CD8-positive, alpha-beta memory T cell (primary cell): ENCODE measurements around the gene SF3B6. TPM values are rescaled to one million over a fixed set of nuclear protein-coding genes. Genes with fewer than 3 reads are reported as not detected.
A peak's percentile ranks its signal among the peaks of the same experiment; 100 is the strongest.
"Not testable (repeated sequence)": the region's sequence is repeated elsewhere in the genome, so short reads cannot be mapped to it uniquely, and the experiment has no call there.

Experiments used
- CTCF ChIA-PET: fragments of 350-600 bp; sonication (Branson Sonifier 250); formaldehyde crosslinking; loops from one replicate; lab custom pipeline; 2021; ENCODE audit warnings: antibody characterized with exemption; lab: Charles Lee
- POLR2A ChIA-PET: fragments of 350-600 bp; sonication (Branson Sonifier 250); formaldehyde crosslinking; loops from one replicate; lab custom pipeline; 2021; ENCODE audit warnings: antibody characterized with exemption; lab: Charles Lee
- DNase-seq, 5 donors: peaks; one replicate each; pipeline versions ENCODE4 v3.0.0 to v3.0.0-alpha.2; 2020 to 2022; ENCODE audit warnings: mixed read lengths in 1 of 5
- H3K27ac ChIP-seq: one replicate; pipeline ENCODE4 v1.7.0; 2013; ENCODE audit warnings: low read depth, mild to moderate bottlenecking, low read length, moderate library complexity
- H3K27me3 ChIP-seq: 2 replicates; pipeline ENCODE4 v1.7.0; 2013; ENCODE audit warnings: low read length, mild to moderate bottlenecking; ENCODE audit not compliant: insufficient read depth, poor library complexity, severe bottlenecking
- H3K36me3 ChIP-seq: 2 replicates; pipeline ENCODE4 v1.7.0; 2013; ENCODE audit warnings: mild to moderate bottlenecking, low read length, moderate library complexity; ENCODE audit not compliant: insufficient read depth
- H3K4me1 ChIP-seq: 2 replicates; pipeline ENCODE4 v1.7.0; 2013; ENCODE audit warnings: mild to moderate bottlenecking, low read length, moderate library complexity; ENCODE audit not compliant: insufficient read depth
- H3K4me3 ChIP-seq: 2 replicates; pipeline ENCODE4 v1.7.0; 2013; ENCODE audit warnings: mild to moderate bottlenecking, low read length
- H3K9me3 ChIP-seq: 2 replicates; pipeline ENCODE4 v1.7.0; 2013; ENCODE audit warnings: mild to moderate bottlenecking, low read length
- H3K27ac Mint-ChIP-seq, 8 donors: one replicate each; pipeline ENCODE4 v1.8.0; 2020 to 2021; ENCODE audit warnings: mixed read lengths in 8 of 8, mild to moderate bottlenecking in 6 of 8, inconsistent platforms in 3 of 8, moderate library complexity in 3 of 8
- H3K27me3 Mint-ChIP-seq, 2 donors: one replicate each; pipeline ENCODE4 v1.8.0; 2020 to 2021; ENCODE audit warnings: mixed read lengths in 2 of 2, mild to moderate bottlenecking in 1 of 2, moderate library complexity in 1 of 2
- H3K36me3 Mint-ChIP-seq, 3 donors: one replicate each; pipeline ENCODE4 v1.8.0; 2020 to 2021; ENCODE audit warnings: mixed read lengths in 3 of 3, inconsistent platforms in 1 of 3, mild to moderate bottlenecking in 1 of 3
- H3K4me1 Mint-ChIP-seq, 3 donors: one replicate each; pipeline ENCODE4 v1.8.0; 2020 to 2021; ENCODE audit warnings: mixed read lengths in 3 of 3, inconsistent platforms in 1 of 3, mild to moderate bottlenecking in 1 of 3
- H3K4me3 Mint-ChIP-seq, 7 donors: one replicate each; pipeline ENCODE4 v1.8.0; 2020 to 2021; ENCODE audit warnings: mixed read lengths in 7 of 7, mild to moderate bottlenecking in 6 of 7, moderate library complexity in 4 of 7, inconsistent platforms in 2 of 7
- H3K9me3 Mint-ChIP-seq, 5 donors: one replicate each; pipeline ENCODE4 v1.8.0; 2020 to 2022; ENCODE audit warnings: mixed read lengths in 5 of 5, mild to moderate bottlenecking in 3 of 5, moderate library complexity in 2 of 5, inconsistent platforms in 1 of 5
- polyA plus RNA-seq: library from polyadenylated mRNA; unstranded; fragments of 300-500 nt; fragmentation: Illumina TruSeq; gene quantifications from one replicate; pipeline ENCODE4 v1.2.3, GENCODE V29; 2021
- total RNA-seq, 2 experiments: library from RNA; stranded (reverse); gene quantifications; one replicate each; pipeline ENCODE4 v1.2.3, GENCODE V29; 2021

Gene SF3B6
- total and polyA plus RNA-seq, 3 experiments from 2014 or later: 141 to 181 (median 146) TPM

DNA sequence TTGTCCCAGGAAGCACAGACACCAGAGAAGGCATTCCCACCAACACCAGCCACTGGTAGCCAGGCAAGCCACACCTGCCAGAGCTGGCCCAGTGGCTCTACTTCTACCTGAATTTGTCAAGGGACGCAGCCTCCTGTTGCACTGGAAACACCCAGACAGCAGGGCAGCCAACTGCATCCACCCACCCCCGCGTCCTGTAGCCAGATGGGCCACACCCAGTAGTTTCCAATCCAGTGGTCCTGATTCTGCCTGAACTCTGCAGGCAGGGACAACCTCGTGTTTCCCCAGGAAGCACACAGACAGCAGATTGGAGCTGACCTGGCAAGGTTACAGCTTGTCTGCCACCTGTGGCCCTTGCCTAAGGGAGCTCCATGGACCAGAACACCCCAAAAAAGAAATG, 28.8 kb upstream of the SF3B6 start:
- Histone ChIP-seq H3K9me3 (no peaks in the 10 kb centered on the region), H3K4me1 (no peaks in the 10 kb centered on the region), H3K27ac (no peak overlapping the region), H3K36me3 (no peaks in the 10 kb centered on the region), H3K4me3 (no peak overlapping the region), H3K27me3 (no peaks in the 10 kb centered on the region)
- Mint-ChIP-seq H3K36me3 (peaks cover 7 to 47% (median 15%) of the 10 kb centered on the region in 3 donors), H3K27ac (peak overlapping the region in 1 of 8 donors; percentile 18), H3K4me1 (no peaks in the 10 kb centered on the region), H3K27me3 (no peaks in the 10 kb centered on the region), H3K9me3 (peaks cover 3 to 25% (median 19%) of the 10 kb centered on the region in 5 donors), H3K4me3 (no peak overlapping the region)
- DNase-seq: no peak
- ChIA-PET CTCF (interaction anchor here (0.8 kb wide), 1 partner anchor 20 kb away, joined by 3 read pairs; the partner anchor contains the start of gene TP53I3), POLR2A (no interaction called here)

GRCh38 chr2:24104110-24104650, 28.1 kb upstream of the SF3B6 start:
- Histone ChIP-seq H3K36me3 (no peaks in the 10 kb centered on the region), H3K4me1 (no peaks in the 10 kb centered on the region), H3K9me3 (no peaks in the 10 kb centered on the region), H3K27ac (no peak overlapping the region), H3K4me3 (no peak overlapping the region), H3K27me3 (no peaks in the 10 kb centered on the region)
- POLR2A ChIA-PET: no interaction called here
- H3K9me3 Mint-ChIP-seq: peaks cover 3 to 28% (median 19%) of the 10 kb centered on the region in 5 donors
- H3K4me3 Mint-ChIP-seq: no peak overlapping the region
- H3K36me3 Mint-ChIP-seq: peaks cover 7 to 50% (median 15%) of the 10 kb centered on the region in 3 donors
- H3K27me3 Mint-ChIP-seq: no peaks in the 10 kb centered on the region
- no peak overlapping the region for H3K27ac Mint-ChIP-seq
- H3K4me1 Mint-ChIP-seq: no peaks in the 10 kb centered on the region
- CTCF ChIA-PET: interaction anchor here (0.8 kb wide), 1 partner anchor 20 kb away, joined by 3 read pairs; the partner anchor contains the start of gene TP53I3
- no peak for DNase-seq

DNA sequence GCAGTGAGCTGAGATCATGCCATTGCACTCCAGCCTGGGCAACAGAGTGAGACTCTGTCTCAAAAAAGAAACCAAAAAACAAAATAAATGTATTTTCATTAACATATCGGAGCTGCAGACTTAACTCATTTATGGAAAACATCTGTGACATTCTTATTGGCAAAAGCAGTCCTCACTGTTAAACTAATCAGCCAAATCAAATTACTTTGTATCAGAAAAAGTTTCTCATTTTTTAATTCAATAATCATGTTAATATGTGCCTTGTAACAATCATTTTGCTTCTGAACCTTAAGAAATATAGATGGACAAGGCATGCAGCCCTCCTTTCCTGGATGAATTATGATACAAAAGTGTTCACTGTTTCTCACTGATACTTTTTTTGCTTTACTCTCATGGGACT, 26.6 kb upstream of the SF3B6 start:
- no peaks in the 10 kb centered on the region for H3K4me1 ChIP-seq

GRCh38 chr2:24101992-24102391, 25.9 kb upstream of the SF3B6 start:
- Mint-ChIP-seq H3K27ac (no peak overlapping the region), H3K4me1 (no peaks in the 10 kb centered on the region)
- POLR2A ChIA-PET: no interaction called here

More for the DNA sequence above, 26.6 kb upstream of the SF3B6 start:
- H3K36me3 Mint-ChIP-seq: peaks cover 11 to 47% (median 15%) of the 10 kb centered on the region in 3 donors
- no peaks in the 10 kb centered on the region for H3K4me1 Mint-ChIP-seq
- Histone ChIP-seq H3K27ac (no peak overlapping the region), H3K27me3 (no peaks in the 10 kb centered on the region), H3K4me3 (no peak overlapping the region), H3K36me3 (no peaks in the 10 kb centered on the region), H3K9me3 (no peaks in the 10 kb centered on the region)
- CTCF ChIA-PET: interaction anchor here (1.0 kb wide), 1 partner anchor 19 kb away, joined by 3 read pairs; no protein-coding TSS in a partner anchor
- H3K27ac Mint-ChIP-seq: no peak overlapping the region
- no peak for DNase-seq
- H3K27me3 Mint-ChIP-seq: no peaks in the 10 kb centered on the region
- H3K9me3 Mint-ChIP-seq: peaks cover 3 to 34% (median 16%) of the 10 kb centered on the region in 5 donors
- H3K4me3 Mint-ChIP-seq: no peak overlapping the region
- POLR2A ChIA-PET: no interaction called here

GRCh38 chr2:24100732-24101131, 24.6 kb upstream of the SF3B6 start:
- H3K4me1 ChIP-seq, H3K9me3 ChIP-seq, H3K4me3 ChIP-seq, H3K27me3 Mint-ChIP-seq, H3K27me3 ChIP-seq, H3K27ac ChIP-seq, CTCF ChIA-PET, H3K4me1 Mint-ChIP-seq, POLR2A ChIA-PET, H3K27ac Mint-ChIP-seq, DNase-seq, H3K36me3 ChIP-seq, H3K4me3 Mint-ChIP-seq: not testable (repeated sequence)
- peaks cover 0 to 18% (median 8%) of the 10 kb centered on the region in 5 donors for H3K9me3 Mint-ChIP-seq
- peaks cover 11 to 42% (median 27%) of the 10 kb centered on the region in 3 donors for H3K36me3 Mint-ChIP-seq

More at GRCh38 chr2:24101992-24102391, 25.9 kb upstream of the SF3B6 start:
- peaks cover 3 to 29% (median 15%) of the 10 kb centered on the region in 5 donors for H3K9me3 Mint-ChIP-seq
- no peak overlapping the region for H3K4me3 Mint-ChIP-seq
- peaks cover 11 to 45% (median 15%) of the 10 kb centered on the region in 3 donors for H3K36me3 Mint-ChIP-seq
- Histone ChIP-seq H3K4me1 (no peaks in the 10 kb centered on the region), H3K36me3 (no peaks in the 10 kb centered on the region), H3K9me3 (no peaks in the 10 kb centered on the region), H3K27ac (no peak overlapping the region), H3K4me3 (no peak overlapping the region), H3K27me3 (no peaks in the 10 kb centered on the region)
- DNase-seq: no peak
- no peaks in the 10 kb centered on the region for H3K27me3 Mint-ChIP-seq
- CTCF ChIA-PET: interaction anchor here (1.3 kb wide), 1 partner anchor 19 kb away, joined by 3 read pairs; no protein-coding TSS in a partner anchor

GRCh38 chr2:24095171-24095677, 19.1 kb upstream of the SF3B6 start:
- H3K4me1 ChIP-seq, H3K27ac ChIP-seq, H3K9me3 ChIP-seq, H3K27me3 Mint-ChIP-seq, H3K36me3 ChIP-seq, POLR2A ChIA-PET, H3K27me3 ChIP-seq, H3K4me1 Mint-ChIP-seq, H3K27ac Mint-ChIP-seq, H3K4me3 ChIP-seq, H3K4me3 Mint-ChIP-seq, DNase-seq: not testable (repeated sequence)
- Mint-ChIP-seq H3K36me3 (peaks cover 6 to 30% (median 27%) of the 10 kb centered on the region in 3 donors), H3K9me3 (peaks cover 0 to 13% (median 0%) of the 10 kb centered on the region in 5 donors)
- CTCF ChIA-PET: interaction anchor here (1.2 kb wide), 1 partner anchor 12 kb away, joined by 3 read pairs; no protein-coding TSS in a partner anchor

- not testable (repeated sequence) for H3K27ac Mint-ChIP-seq
- H3K36me3 Mint-ChIP-seq: peaks cover 6 to 34% (median 17%) of the 10 kb centered on the region in 3 donors
- CTCF ChIA-PET: interaction anchor here (1.4 kb wide), 1 partner anchor 9 kb away, joined by 3 read pairs; the partner anchor contains the start of gene TP53I3
These were observed 17.1 kb upstream of the SF3B6 start for GRCh38 chr2:24093270-24093669.

GRCh38 chr2:24088821-24089359, 12.8 kb upstream of the SF3B6 start:
- peaks cover 5 to 14% (median 13%) of the 10 kb centered on the region in 3 donors for H3K4me1 Mint-ChIP-seq
- H3K27me3 Mint-ChIP-seq: peaks cover 0 to 2% of the 10 kb centered on the region in 2 donors
- DNase-seq: no peak
- Histone ChIP-seq H3K27me3 (no peaks in the 10 kb centered on the region), H3K4me3 (no peak overlapping the region), H3K4me1 (peaks cover 10% of the 10 kb centered on the region), H3K27ac (no peak overlapping the region), H3K9me3 (no peaks in the 10 kb centered on the region), H3K36me3 (no peaks in the 10 kb centered on the region)
- no peak overlapping the region for H3K4me3 Mint-ChIP-seq
- H3K36me3 Mint-ChIP-seq: peaks cover 4 to 20% (median 7%) of the 10 kb centered on the region in 3 donors
- H3K9me3 Mint-ChIP-seq: no peaks in the 10 kb centered on the region
- H3K27ac Mint-ChIP-seq: no peak overlapping the region
- CTCF ChIA-PET: no interaction called here
- POLR2A ChIA-PET: no interaction called here

More at GRCh38 chr2:24093270-24093669, 17.1 kb upstream of the SF3B6 start:
- H3K4me3 Mint-ChIP-seq, H3K9me3 ChIP-seq, H3K9me3 Mint-ChIP-seq, H3K27me3 Mint-ChIP-seq, H3K27me3 ChIP-seq, DNase-seq, H3K4me1 Mint-ChIP-seq, H3K36me3 ChIP-seq, H3K4me1 ChIP-seq, H3K4me3 ChIP-seq, H3K27ac ChIP-seq, POLR2A ChIA-PET: not testable (repeated sequence)
